GM18858 (cell line): Measurements from ENCODE around the gene IGSF23.

Experiments used
- ATAC-seq: cut with Tn5 transposase; IDR thresholded peaks from one replicate; pipeline ENCODE4 v1.9.1; 2021; ENCODE audit not compliant: unreplicated experiment

IGSF23 gene

DNA sequence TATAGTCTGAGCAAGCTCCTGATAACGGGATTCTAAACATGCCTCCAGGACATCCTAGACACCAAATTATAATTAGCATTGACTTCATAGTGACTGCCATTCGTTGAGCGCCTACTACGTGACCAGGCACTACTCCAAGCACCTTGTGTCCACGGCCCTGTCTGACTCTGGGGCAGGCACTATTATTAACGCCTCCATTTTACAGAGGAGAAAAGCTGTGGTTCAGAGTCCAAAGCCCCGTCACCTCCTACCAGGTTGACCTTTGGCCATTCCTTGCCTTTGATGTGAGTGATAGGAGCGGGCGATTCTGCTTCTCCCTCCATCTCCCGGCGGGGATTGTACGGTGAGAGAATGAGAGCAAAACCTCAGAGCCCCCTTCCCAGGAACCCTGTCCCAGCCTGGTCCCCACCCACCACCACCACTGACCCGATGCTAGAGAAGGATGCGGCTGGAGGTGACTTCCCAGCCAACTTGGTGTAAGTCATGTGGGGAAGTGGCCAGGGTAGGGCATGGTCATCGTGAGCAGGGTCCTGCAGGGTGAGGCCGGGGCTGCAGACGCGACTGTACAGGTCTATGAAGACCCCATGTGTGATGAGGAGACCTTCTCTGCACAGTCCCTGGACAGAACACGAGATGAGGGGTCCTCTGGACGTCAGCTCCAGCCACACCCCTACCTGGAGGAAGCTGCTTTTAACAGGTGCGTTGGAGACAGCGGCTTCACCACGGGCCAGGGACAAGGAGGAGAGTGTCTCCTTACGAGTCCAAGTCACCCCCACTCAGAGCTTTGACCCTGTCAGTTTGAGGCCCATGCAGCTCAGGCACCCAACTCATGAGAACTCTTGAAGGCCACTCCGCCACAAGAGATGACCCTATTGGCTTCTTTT, at the start of gene IGSF23:
Gene IGSF23, plus strand, starts transcription at position 269 of the 884 bp plus-strand sequence. Its CDS starts 83 bp downstream, at position 352.
- ATAC-seq = no peak

DNA sequence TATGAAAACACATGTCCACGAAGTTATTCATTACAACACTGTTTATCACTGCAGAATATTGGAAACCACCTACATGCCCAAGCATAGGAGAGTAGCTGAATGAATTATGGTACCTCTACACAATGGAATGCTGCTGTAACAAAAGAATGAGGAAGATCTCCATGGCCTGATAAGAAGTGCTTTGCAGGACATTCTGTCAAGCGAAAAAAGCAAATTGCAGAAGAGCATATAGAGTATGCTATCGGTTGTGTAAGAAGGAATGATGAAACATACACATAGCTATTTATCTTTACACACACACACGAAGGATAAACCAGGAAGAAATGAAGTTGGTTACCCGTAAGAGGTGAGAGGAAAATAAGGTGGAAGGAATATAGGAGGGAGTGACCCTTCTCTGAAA, 46.4 kb upstream of the IGSF23 start:
- no peak for ATAC-seq

DNA sequence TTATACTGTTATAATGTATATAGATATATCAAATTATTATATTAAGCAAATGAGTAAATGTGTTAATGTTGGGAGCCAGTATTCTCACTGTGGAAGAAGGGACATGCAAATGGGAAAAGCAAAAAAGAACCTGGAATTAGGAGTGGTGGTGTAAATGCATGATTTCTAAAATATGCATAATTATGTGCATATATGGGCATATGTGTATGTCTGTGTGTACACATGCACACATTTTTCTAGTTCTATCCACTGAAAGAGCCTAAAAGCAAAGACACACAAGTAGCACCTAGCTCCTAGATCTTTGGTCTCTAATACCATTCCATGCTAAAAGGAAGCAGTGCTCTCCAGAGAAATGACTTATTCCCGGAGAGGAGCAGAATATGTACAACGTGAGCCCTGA, 45.6 kb upstream of the IGSF23 start:
- ATAC-seq = no peak

DNA sequence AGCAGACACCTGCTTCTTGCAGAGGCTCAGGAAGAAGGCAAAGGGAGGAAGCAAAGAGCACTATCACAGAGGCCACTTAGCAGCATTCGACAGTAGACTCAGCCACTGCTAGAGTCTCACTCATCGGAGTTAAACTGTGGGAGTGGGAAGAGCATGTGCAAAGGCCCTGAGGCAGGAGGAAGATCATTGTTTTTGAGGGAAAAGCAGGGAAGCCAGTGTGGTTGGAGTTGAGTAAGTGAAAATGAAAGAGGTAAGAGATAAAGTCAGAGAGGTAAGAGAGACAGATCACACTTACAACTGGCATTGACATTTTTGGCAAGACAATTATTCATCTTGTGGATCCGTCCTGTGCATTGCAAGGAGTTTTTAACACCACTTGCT, 42.8 kb upstream of the IGSF23 start:
- no peak for ATAC-seq

DNA sequence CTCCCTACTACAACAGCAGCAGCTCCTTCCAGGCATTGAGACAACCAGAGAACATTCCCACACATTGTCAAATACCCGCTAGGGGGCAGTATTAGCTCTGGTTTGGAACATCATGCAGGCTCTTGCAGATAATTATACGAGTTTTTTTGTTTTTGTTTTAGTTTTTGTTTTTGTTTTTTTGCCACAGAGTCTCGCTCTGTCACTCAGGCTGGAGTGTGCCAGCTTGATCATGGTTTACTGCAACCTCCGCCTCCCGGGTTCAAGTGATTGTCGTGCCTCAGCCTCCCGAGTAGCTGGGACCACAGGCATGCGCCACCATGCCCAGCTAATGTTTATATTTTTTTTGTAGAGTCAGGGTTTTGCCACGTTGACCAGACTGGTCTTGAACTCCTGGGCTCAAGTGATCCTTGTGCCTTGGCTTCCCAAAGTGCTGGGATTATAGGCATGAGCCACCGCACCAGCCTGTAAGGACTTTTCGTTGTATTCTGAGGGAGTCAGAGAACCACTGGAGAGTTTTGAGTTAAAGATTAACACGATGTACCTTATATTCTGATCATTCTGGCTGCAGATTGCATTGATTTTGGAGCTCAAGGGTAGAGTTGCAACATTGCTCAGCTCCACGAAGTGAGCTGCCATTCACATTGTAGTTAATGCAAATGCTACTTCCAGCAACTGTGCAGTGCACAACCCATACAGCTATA, 42.2 kb upstream of the IGSF23 start:
- no peak for ATAC-seq

GRCh38 chr19:44571830-44572580, 41.4 kb upstream of the IGSF23 start:
- ATAC-seq = no peak

- ATAC-seq = no peak
Measured at GRCh38 chr19:44572581-44572900, 40.8 kb upstream of the IGSF23 start.

- ATAC-seq = no peak
Measured at GRCh38 chr19:44573183-44573582, 40.2 kb upstream of the IGSF23 start.

DNA sequence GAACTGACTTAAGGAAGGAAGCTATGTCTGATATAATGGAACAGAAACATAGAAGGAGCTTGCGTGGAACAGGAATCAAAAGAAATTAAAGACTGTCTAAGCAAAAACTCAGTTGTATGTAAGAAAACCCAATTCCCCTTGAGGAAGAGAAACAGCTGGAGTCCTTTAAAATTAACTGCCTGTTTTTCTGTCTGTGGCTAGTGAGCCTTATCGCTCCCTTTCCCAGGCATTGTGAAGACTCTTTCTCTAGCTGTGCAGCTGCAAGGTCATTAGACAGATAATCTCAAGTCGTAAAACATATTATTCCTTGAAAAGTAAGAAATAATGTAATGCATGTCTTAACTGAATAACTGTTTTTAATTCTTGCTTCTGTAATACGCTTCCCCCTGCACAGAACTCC, 39.7 kb upstream of the IGSF23 start:
- no peak for ATAC-seq

DNA sequence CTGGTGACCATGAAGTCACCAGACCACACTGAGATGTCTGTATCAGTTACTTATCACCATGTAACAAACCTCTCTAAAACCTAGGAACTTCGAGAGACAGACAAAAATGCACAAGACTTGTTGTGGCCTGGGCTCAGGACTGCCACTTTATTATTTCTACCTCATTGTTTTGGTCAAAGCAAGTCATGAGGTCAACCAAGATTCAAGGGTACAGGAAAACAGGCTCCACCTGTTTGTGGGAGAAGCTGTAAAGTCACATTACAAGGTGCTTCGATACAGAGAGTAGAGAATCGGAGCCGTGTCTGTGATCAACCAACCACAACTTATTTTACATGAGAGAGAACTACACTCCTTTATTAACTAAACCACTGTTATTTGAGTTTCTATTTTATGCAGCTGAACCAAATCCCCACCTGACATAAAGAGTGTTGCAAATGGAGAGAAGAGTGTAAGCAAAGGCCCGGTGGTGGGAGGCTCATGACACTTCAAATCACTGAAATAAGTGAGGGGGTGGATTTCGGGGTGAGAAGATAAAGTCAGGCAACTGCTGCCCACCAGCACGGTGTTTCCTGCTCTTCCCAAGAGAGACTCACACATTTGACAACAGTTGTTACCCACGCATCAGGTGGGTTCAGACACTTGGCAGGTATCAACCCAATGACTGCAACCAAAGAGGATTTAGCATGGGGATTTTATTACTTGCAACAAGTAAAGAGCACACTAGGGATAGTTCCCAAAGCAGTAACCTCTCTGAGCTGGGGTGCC, 39.0 kb upstream of the IGSF23 start:
- ATAC-seq = no peak

- no peak for ATAC-seq
Measured at GRCh38 chr19:44575116-44575700, 38.2 kb upstream of the IGSF23 start.

DNA sequence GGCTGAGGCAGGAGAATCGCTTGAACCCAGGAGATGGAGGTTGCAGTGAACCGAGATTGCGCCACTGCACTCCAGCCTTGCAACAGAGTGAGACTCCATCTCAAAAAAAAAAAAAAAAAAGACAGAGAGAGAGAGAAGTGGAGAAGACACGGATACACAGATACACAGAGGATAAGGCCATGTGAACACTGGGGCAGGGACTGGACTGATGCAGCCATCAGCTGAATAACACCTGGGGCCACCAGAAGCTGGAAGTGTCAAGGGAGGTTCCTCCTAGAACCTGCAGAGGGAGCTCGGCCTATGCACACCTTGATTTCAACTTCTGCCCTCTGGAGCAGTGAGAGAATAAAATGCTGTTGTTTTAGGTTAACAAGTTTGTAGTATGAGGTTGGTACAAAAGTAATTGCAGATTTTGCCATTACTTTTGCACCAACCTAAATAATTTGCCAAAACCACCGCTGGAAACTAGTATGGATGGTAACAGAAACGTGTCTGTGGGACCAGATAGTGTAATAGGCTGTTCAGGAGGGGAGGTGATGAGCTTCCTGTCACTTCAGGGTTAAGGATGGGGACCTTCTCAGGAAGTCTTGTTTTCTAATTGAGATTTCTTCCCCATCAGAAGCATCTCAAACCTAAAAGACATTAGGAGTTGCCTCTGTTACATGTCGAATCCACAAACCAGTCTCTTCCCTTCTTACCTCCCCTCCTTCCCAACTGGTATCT, 36.4 kb upstream of the IGSF23 start:
- no peak for ATAC-seq

- ATAC-seq = no peak
Measured at GRCh38 chr19:44577566-44577874, 35.8 kb upstream of the IGSF23 start.

GRCh38 chr19:44579663-44580365, 33.5 kb upstream of the IGSF23 start:
- no peak for ATAC-seq

GRCh38 chr19:44580366-44580895, 32.9 kb upstream of the IGSF23 start:
- no peak for ATAC-seq

GRCh38 chr19:44581288-44581687, 32.1 kb upstream of the IGSF23 start:
- no peak for ATAC-seq

DNA sequence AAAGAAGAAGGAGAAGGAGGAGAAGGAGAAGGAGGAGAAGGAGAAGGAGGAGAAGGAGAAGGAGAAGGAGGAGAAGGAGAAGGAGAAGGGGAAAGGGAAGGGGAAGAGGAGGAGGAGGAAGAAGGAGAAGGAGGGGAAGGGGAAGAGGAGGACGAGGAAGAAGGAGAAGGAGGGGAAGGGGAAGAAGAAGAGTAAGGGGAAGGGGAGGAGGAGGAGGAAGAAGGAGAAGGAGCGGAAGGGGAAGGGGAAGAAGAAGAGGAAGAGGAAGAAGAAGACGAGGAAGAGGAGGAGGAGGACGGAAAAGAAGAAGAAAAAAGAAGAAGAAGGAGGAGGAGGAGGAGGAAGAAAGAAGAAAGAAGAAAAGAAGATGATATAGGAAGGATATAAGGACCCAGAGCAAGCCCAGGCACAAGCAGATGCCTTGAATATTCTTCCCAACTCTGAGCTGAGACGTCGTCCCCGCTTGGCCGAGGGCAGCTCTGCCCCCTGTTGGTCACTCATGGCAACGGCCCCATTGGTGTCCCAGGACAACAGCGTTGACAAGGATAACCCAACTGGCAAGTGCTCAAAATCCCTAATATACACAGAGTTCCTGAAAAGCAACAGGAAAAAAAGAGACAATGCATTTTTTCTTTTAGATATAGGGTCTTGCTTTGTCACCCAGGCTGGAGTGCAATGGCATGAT, 30.6 kb upstream of the IGSF23 start:
- no peak for ATAC-seq

- ATAC-seq = no peak
Measured at GRCh38 chr19:44585371-44586133, 27.8 kb upstream of the IGSF23 start.
